ENCODE measurements around the gene STOX2.

- TF ChIP-seq FOXM1 (IDR thresholded peaks at IDR 0.05; ENCODE audit: borderline replicate concordance, low read depth) (no peak), TCF12 (IDR thresholded peaks at IDR 0.05; ENCODE audit: low read depth) (no peak), TEAD4 (IDR thresholded peaks at IDR 0.05) (no peak), ZBTB7A (IDR thresholded peaks at IDR 0.05; ENCODE audit: low read depth) (no peak), EP300 (IDR thresholded peaks at IDR 0.05; ENCODE audit: borderline replicate concordance) (no peak), CEBPB (IDR thresholded peaks at IDR 0.05) (no peak), TAF1 (IDR thresholded peaks at IDR 0.05; ENCODE audit: low read depth) (no peak), YY1 (IDR thresholded peaks at IDR 0.05; ENCODE audit: low read depth) (no peak), CREB1 (IDR thresholded peaks at IDR 0.05; ENCODE audit: low read depth) (no peak), EGR1 (IDR thresholded peaks at IDR 0.05) (no peak)
- TF ChIP-seq, protein P1, sequence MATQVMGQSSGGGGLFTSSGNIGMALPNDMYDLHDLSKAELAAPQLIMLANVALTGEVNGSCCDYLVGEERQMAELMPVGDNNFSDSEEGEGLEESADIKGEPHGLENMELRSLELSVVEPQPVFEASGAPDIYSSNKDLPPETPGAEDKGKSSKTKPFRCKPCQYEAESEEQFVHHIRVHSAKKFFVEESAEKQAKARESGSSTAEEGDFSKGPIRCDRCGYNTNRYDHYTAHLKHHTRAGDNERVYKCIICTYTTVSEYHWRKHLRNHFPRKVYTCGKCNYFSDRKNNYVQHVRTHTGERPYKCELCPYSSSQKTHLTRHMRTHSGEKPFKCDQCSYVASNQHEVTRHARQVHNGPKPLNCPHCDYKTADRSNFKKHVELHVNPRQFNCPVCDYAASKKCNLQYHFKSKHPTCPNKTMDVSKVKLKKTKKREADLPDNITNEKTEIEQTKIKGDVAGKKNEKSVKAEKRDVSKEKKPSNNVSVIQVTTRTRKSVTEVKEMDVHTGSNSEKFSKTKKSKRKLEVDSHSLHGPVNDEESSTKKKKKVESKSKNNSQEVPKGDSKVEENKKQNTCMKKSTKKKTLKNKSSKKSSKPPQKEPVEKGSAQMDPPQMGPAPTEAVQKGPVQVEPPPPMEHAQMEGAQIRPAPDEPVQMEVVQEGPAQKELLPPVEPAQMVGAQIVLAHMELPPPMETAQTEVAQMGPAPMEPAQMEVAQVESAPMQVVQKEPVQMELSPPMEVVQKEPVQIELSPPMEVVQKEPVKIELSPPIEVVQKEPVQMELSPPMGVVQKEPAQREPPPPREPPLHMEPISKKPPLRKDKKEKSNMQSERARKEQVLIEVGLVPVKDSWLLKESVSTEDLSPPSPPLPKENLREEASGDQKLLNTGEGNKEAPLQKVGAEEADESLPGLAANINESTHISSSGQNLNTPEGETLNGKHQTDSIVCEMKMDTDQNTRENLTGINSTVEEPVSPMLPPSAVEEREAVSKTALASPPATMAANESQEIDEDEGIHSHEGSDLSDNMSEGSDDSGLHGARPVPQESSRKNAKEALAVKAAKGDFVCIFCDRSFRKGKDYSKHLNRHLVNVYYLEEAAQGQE (IDR thresholded peaks at IDR 0.05; ENCODE audit: low read depth) = no peak
- TF ChIP-seq, protein P2, sequence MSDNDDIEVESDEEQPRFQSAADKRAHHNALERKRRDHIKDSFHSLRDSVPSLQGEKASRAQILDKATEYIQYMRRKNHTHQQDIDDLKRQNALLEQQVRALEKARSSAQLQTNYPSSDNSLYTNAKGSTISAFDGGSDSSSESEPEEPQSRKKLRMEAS (IDR thresholded peaks at IDR 0.05) = no peak
- TF ChIP-seq, protein P3, sequence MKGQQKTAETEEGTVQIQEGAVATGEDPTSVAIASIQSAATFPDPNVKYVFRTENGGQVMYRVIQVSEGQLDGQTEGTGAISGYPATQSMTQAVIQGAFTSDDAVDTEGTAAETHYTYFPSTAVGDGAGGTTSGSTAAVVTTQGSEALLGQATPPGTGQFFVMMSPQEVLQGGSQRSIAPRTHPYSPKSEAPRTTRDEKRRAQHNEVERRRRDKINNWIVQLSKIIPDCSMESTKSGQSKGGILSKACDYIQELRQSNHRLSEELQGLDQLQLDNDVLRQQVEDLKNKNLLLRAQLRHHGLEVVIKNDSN (IDR thresholded peaks at IDR 0.05) = no peak
Measured at GRCh38 chr4:183906489-183906738, 1.3 kb downstream of the STOX2 start.

Data from Ishikawa (cell line).